Body of pancreas (tissue), 4 donors: ENCODE results near the gene PAM.

Experiments used
- POLR2A ChIP-seq, 3 donors: fragments of 450-650 bp; IDR thresholded peaks; one replicate each; pipeline ENCODE4 v1.6.1; 2016; ENCODE audit warnings: antibody characterized with exemption in 3 of 3, mild to moderate bottlenecking in 2 of 3
- TF ChIP-seq, protein P1 (sequence below), 7 experiments: fragments of 450-650 bp in 4 of 7; fragments of 200-600 bp in 3 of 7; sonication (generic) in 3 of 7; IDR thresholded peaks; one replicate each; pipeline ENCODE4 v1.5.1; 2016 to 2019; ENCODE audit warnings: antibody characterized with exemption in 7 of 7

DNA sequence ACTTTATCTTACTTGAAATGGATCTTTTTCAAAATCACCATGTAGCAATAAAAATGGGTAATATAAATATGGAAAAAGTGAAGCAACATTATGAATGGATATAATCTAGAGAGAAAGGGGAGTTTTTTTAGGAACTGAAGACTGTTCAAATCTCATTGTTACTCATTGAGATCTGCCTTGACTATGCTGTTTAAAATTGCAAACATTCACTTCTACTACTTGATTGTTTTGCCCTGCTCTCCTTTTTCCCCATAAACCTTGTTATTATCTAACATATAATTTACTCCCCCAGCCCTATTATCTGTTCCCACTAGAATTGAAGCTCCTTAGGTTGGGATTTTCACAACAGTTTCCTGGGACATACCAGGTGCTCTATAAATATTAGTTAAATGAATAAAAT, 22.0 kb downstream of the PAM start:
- TF ChIP-seq, protein P1, sequence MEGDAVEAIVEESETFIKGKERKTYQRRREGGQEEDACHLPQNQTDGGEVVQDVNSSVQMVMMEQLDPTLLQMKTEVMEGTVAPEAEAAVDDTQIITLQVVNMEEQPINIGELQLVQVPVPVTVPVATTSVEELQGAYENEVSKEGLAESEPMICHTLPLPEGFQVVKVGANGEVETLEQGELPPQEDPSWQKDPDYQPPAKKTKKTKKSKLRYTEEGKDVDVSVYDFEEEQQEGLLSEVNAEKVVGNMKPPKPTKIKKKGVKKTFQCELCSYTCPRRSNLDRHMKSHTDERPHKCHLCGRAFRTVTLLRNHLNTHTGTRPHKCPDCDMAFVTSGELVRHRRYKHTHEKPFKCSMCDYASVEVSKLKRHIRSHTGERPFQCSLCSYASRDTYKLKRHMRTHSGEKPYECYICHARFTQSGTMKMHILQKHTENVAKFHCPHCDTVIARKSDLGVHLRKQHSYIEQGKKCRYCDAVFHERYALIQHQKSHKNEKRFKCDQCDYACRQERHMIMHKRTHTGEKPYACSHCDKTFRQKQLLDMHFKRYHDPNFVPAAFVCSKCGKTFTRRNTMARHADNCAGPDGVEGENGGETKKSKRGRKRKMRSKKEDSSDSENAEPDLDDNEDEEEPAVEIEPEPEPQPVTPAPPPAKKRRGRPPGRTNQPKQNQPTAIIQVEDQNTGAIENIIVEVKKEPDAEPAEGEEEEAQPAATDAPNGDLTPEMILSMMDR (IDR thresholded peaks at IDR 0.05) = no peak
- no peak for TF ChIP-seq POLR2A (IDR thresholded peaks at IDR 0.05)
